Liver (tissue), 9 donors: ENCODE measurements around the gene GLT8D2. TPM values are rescaled to one million over a fixed set of nuclear protein-coding genes. Genes with fewer than 3 reads are reported as not detected.

Experiments
- DNase-seq: peaks from one replicate; pipeline ENCODE4 v3.0.0-alpha.2; 2017; ENCODE audit warnings: low spot score
- H3K27ac ChIP-seq, 2 donors: one replicate each; pipeline ENCODE4 v1.7.0; 2013; ENCODE audit warnings: inconsistent platforms in 2 of 2, low read length in 2 of 2, control low read depth in 1 of 2, low read depth in 1 of 2, mild to moderate bottlenecking in 1 of 2
- H3K27me3 ChIP-seq, 4 donors: one replicate each; pipeline versions ENCODE4 v1.6.1 to v1.7.0; 2013; ENCODE audit warnings: low read length in 3 of 4, inconsistent platforms in 1 of 4, mild to moderate bottlenecking in 1 of 4, moderate library complexity in 1 of 4; ENCODE audit not compliant: control insufficient read depth in 4 of 4, insufficient read depth in 4 of 4
- H3K36me3 ChIP-seq, 4 donors: one replicate each; pipeline versions ENCODE4 v1.6.1 to v1.7.0; 2013; ENCODE audit warnings: low read length in 3 of 4, mild to moderate bottlenecking in 3 of 4, low read depth in 1 of 4, moderate library complexity in 1 of 4; ENCODE audit not compliant: control insufficient read depth in 4 of 4, insufficient read depth in 3 of 4
- H3K4me1 ChIP-seq, 4 donors: one replicate each; pipeline versions ENCODE4 v1.6.1 to v1.7.0; 2013; ENCODE audit warnings: low read length in 3 of 4, mild to moderate bottlenecking in 3 of 4, moderate library complexity in 1 of 4; ENCODE audit not compliant: control insufficient read depth in 4 of 4, insufficient read depth in 4 of 4
- H3K4me3 ChIP-seq, 3 donors: one replicate each; pipeline versions ENCODE4 v1.6.1 to v1.7.0; 2013; ENCODE audit warnings: low read length in 3 of 3, control low read depth in 1 of 3, low read depth in 1 of 3, mild to moderate bottlenecking in 1 of 3
- H3K9ac ChIP-seq, 2 donors: one replicate each; pipeline ENCODE4 v1.7.0; 2013; ENCODE audit warnings: low read length in 2 of 2, mild to moderate bottlenecking in 2 of 2, moderate library complexity in 2 of 2, control low read depth in 1 of 2, low read depth in 1 of 2
- H3K9me3 ChIP-seq, 4 donors: one replicate each; pipeline versions ENCODE4 v1.6.1 to v1.7.0; 2013; ENCODE audit warnings: low read length in 3 of 4; ENCODE audit not compliant: control insufficient read depth in 4 of 4
- EGR1 ChIP-seq, 2 donors: IDR thresholded peaks; 2 replicates each; pipeline ENCODE4 v1.6.1; 2016 to 2018; ENCODE audit warnings: antibody characterized with exemption in 2 of 2, low read depth in 2 of 2
- FOXA1 ChIP-seq: IDR thresholded peaks from 2 replicates; pipeline ENCODE4 v1.6.1; 2016; ENCODE audit warnings: antibody characterized with exemption
- FOXA2 ChIP-seq: IDR thresholded peaks from 2 replicates; pipeline ENCODE4 v1.6.1; 2016; ENCODE audit warnings: antibody characterized with exemption
- GABPA ChIP-seq, 2 donors: IDR thresholded peaks in 1 of 2; conservative IDR thresholded peaks in 1 of 2; 2 replicates each; pipeline ENCODE4 v1.6.1; 2016; ENCODE audit warnings: antibody characterized with exemption in 2 of 2, mild to moderate bottlenecking in 1 of 2, moderate library complexity in 1 of 2
- HNF4A ChIP-seq, 2 donors: conservative IDR thresholded peaks; 2 replicates each; pipeline ENCODE4 v1.6.1; 2016; ENCODE audit warnings: antibody characterized with exemption in 2 of 2, mild to moderate bottlenecking in 2 of 2
- NR2F2 ChIP-seq: IDR thresholded peaks from 2 replicates; pipeline ENCODE4 v1.6.1; 2016; ENCODE audit warnings: antibody characterized with exemption
- RAD21 ChIP-seq, 2 donors: IDR thresholded peaks; 2 replicates each; pipeline ENCODE4 v1.6.1; 2016; ENCODE audit warnings: antibody characterized with exemption in 2 of 2, mild to moderate bottlenecking in 2 of 2
- RXRA ChIP-seq, 2 donors: IDR thresholded peaks; 2 replicates each; pipeline ENCODE4 v1.6.1; 2017 to 2018; ENCODE audit warnings: antibody characterized with exemption in 2 of 2, mild to moderate bottlenecking in 1 of 2
- SP1 ChIP-seq: IDR thresholded peaks from 2 replicates; pipeline ENCODE4 v1.6.1; 2018; ENCODE audit warnings: antibody characterized with exemption, mild to moderate bottlenecking
- TAF1 ChIP-seq: conservative IDR thresholded peaks from 2 replicates; pipeline ENCODE4 v1.6.1; 2016; ENCODE audit warnings: antibody characterized with exemption, mild to moderate bottlenecking
- YY1 ChIP-seq: IDR thresholded peaks from 2 replicates; pipeline ENCODE4 v1.6.1; 2016; ENCODE audit warnings: antibody characterized with exemption, mild to moderate bottlenecking
- WGBS: extraction: QIAGEN DNeasy Blood & Tissue Kit; methylation state at CpG from one replicate; pipeline ENCODE4 v1.1.7; 2013; 5-methylcytosine and 5-hydroxymethylcytosine counted together
- polyA plus RNA-seq, 2 donors: library from polyadenylated mRNA; stranded (reverse) in 1 of 2; unstranded in 1 of 2; fragments of 200-250 nt in 1 of 2; fragments of >200 nt in 1 of 2; fragmentation: Nextera tagmentation in 1 of 2; extraction: Ambion mirVana in 1 of 2; gene quantifications; one replicate each; pipeline versions ENCODE4 v1.2.1 to v1.2.3, GENCODE V29; 2013 to 2015
- total RNA-seq, 2 donors: library from RNA; depleted of rRNA; stranded (reverse); fragments of >200 nt; gene quantifications; one replicate each; pipeline ENCODE4 v1.2.3, GENCODE V29; 2014
- TF ChIP-seq, protein P1 (sequence below): IDR thresholded peaks from 2 replicates; pipeline ENCODE4 v1.6.1; 2016; ENCODE audit warnings: antibody characterized with exemption
- TF ChIP-seq, protein P2 (sequence below): IDR thresholded peaks from 2 replicates; pipeline ENCODE4 v1.6.1; 2016; ENCODE audit warnings: antibody characterized with exemption
- TF ChIP-seq, protein P3 (sequence below): fragments of 150-350 bp; IDR thresholded peaks from 2 replicates; pipeline ENCODE4 v1.5.1; 2017; ENCODE audit warnings: improper control_type of control experiment, low read depth, low read length; ENCODE audit not compliant: missing input control
- donor health status: healthy.
- donor health status: healthy.
- donor health status: healthy.
- donor health status: healthy.
- donor health status: healthy.

The GLT8D2 gene
- total and polyA plus RNA-seq, 4 donors, result 0.79 to 1.4 (median 1.2) TPM

DNA sequence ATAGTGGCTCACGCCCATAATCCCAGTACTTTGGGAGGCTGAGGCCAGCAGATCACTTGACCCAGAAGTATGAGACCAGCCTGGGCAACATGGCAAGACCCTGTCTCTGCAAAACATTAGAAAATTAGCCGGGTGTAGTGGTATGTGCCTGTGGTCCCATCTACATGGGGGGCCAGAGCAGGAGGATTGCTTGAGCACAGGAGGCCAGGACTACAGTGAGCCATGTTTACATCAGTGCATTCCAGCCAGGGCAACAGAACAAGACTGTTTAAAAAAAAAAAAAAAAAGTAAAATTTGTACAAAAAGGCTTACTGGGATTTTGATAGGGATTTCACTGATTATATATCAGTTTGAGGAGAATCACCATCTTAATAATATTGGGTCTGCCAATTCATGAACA, 22.1 kb upstream of the GLT8D2 start:
- TF ChIP-seq, protein P1, sequence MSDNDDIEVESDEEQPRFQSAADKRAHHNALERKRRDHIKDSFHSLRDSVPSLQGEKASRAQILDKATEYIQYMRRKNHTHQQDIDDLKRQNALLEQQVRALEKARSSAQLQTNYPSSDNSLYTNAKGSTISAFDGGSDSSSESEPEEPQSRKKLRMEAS, result no peak
- no peak for TF ChIP-seq TAF1
- no peak for TF ChIP-seq SP1
- no peak for TF ChIP-seq HNF4A (conservative IDR thresholded peaks at IDR 0.05)
- TF ChIP-seq RXRA (IDR thresholded peaks at IDR 0.05), result no peak
- TF ChIP-seq GABPA (IDR thresholded peaks at IDR 0.05 in 1 of 2, conservative IDR thresholded peaks at IDR 0.05 in 1 of 2), result no peak
- TF ChIP-seq, protein P2, sequence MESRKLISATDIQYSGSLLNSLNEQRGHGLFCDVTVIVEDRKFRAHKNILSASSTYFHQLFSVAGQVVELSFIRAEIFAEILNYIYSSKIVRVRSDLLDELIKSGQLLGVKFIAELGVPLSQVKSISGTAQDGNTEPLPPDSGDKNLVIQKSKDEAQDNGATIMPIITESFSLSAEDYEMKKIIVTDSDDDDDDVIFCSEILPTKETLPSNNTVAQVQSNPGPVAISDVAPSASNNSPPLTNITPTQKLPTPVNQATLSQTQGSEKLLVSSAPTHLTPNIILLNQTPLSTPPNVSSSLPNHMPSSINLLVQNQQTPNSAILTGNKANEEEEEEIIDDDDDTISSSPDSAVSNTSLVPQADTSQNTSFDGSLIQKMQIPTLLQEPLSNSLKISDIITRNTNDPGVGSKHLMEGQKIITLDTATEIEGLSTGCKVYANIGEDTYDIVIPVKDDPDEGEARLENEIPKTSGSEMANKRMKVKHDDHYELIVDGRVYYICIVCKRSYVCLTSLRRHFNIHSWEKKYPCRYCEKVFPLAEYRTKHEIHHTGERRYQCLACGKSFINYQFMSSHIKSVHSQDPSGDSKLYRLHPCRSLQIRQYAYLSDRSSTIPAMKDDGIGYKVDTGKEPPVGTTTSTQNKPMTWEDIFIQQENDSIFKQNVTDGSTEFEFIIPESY, result no peak
- TF ChIP-seq, protein P3, sequence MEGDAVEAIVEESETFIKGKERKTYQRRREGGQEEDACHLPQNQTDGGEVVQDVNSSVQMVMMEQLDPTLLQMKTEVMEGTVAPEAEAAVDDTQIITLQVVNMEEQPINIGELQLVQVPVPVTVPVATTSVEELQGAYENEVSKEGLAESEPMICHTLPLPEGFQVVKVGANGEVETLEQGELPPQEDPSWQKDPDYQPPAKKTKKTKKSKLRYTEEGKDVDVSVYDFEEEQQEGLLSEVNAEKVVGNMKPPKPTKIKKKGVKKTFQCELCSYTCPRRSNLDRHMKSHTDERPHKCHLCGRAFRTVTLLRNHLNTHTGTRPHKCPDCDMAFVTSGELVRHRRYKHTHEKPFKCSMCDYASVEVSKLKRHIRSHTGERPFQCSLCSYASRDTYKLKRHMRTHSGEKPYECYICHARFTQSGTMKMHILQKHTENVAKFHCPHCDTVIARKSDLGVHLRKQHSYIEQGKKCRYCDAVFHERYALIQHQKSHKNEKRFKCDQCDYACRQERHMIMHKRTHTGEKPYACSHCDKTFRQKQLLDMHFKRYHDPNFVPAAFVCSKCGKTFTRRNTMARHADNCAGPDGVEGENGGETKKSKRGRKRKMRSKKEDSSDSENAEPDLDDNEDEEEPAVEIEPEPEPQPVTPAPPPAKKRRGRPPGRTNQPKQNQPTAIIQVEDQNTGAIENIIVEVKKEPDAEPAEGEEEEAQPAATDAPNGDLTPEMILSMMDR, result no peak
- TF ChIP-seq YY1, result no peak
- no peak for TF ChIP-seq NR2F2
- Histone ChIP-seq H3K27me3 (no peaks in the 10 kb centered on the region), H3K9me3 (no peaks in the 10 kb centered on the region), H3K27ac (no peak overlapping the region), H3K36me3 (peaks cover 0 to 8% (median 2%) of the 10 kb centered on the region in 4 donors), H3K9ac (no peak overlapping the region), H3K4me1 (peaks cover 1 to 8% (median 5%) of the 10 kb centered on the region in 4 donors), H3K4me3 (no peak overlapping the region)
- DNase-seq, result no peak
- WGBS, result 95% methylated on average over 2 of the region's 2 CpGs

DNA sequence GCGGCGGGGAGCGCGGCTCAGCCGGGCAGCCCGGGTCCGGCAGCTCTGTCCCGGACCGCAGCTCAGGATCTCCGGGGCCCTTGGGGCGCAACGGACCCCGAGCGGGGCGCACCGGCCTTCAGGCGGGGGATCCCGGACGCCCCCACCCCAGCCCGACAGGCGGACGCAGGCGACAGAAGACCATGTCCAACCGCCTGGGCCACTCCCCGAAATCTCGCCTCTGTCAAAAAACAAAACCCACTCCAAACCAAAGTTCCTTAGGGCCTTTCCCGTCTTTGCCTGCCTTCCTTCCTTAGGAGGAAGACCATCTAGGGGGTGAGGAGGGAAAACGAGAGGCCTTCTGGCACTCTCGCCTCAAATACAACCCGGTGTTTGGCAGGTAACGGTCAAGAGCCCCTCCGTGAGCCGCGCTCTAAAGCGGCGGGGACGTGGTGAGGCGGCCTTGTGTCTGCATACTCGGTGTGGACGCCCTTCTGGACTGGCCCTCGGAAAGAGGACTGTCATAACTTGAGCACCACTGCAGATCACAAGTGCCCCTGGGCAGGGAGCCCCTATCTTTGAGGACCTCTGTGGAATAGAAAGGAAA, 14.9 kb upstream of the GLT8D2 start:
- peak; percentile 49 for DNase-seq
- Histone ChIP-seq H3K9me3 (no peaks in the 10 kb centered on the region), H3K27ac (peak overlapping the region; percentile 53 to 86), H3K36me3 (peaks cover 0 to 3% (median 1%) of the 10 kb centered on the region in 4 donors), H3K27me3 (no peaks in the 10 kb centered on the region), H3K4me3 (peak overlapping the region; percentile 71 to 98 (median 97)), H3K4me1 (peaks cover 0 to 33% (median 16%) of the 10 kb centered on the region in 4 donors), H3K9ac (peak overlapping the region; percentile 80 to 92)
- under 1% methylated on average over 41 of the region's 41 CpGs for WGBS
- no peak for TF ChIP-seq NR2F2

DNA sequence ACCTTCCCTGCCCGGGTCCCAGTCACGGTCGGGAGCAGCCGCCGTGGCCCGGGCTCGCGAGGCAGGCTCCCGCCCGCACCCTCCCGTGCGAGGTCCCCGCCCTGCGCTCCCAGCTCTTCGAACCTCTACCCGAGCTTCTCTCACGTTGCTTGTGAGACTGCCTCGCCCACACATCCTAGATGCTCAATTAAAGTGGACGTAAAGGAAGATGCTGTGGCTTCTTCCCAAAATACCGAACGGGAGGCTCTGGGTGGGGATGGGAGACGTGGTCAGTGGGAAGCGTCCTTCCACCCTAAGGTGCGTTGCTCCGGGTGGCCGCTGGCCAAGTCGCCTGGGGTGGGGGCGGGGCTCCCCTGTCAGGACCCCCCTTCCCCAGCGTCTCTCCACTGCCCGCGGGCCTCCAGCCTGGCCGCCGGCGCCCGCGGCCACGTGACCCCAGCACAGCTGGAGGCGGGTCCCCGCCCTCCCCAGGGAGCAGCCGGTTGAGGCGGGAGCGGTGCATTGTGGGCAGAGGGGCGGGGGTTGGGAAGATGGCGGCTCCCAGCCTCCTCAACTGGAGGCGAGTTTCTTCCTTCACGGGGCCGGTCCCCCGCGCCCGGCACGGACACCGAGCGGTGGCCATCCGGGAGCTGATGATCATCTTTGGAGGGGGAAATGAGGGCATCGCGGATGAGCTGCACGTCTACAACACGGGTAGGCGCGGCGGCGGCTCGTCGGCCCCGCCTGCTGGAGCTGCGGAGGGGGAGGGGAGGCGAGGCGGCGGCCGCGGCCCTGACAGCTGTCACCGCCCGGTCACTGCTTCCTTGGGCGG, 14.2 kb upstream of the GLT8D2 start, which contains the start of gene HCFC2:
Gene HCFC2, plus strand, starts transcription at position 501 of the 811 bp plus-strand sequence. Its CDS starts 30 bp downstream, at position 531.
- H3K27ac ChIP-seq, result peak within 1 kb of the TSS; percentile 53 to 86
- H3K36me3 ChIP-seq, result peaks cover 0 to 3% (median 1%) of the 10 kb centered on the region in 4 donors
- peak; percentile 94 for DNase-seq
- peak within 1 kb of the TSS; percentile 80 to 92 for H3K9ac ChIP-seq
- TF ChIP-seq RAD21 (IDR thresholded peaks at IDR 0.05) (peak; percentile 15 to 29), RXRA (IDR thresholded peaks at IDR 0.05) (peak in 1 of 2 donors; percentile 29), HNF4A (conservative IDR thresholded peaks at IDR 0.05) (no peak), EGR1 (IDR thresholded peaks at IDR 0.05; ENCODE audit: low read depth in 2 of 2) (no peak), FOXA2 (no peak), FOXA1 (no peak), GABPA (IDR thresholded peaks at IDR 0.05 in 1 of 2, conservative IDR thresholded peaks at IDR 0.05 in 1 of 2) (peak in 1 of 2 donors; percentile 39), YY1 (peak; percentile 97), SP1 (peak; percentile 16)
- H3K4me1 ChIP-seq, result peaks cover 0 to 28% (median 15%) of the 10 kb centered on the region in 4 donors
- peak within 1 kb of the TSS; percentile 71 to 98 (median 97) for H3K4me3 ChIP-seq
- WGBS, result under 1% methylated on average over 74 of the region's 74 CpGs
- no peaks in the 10 kb centered on the region for H3K27me3 ChIP-seq
- no peaks in the 10 kb centered on the region for H3K9me3 ChIP-seq
